CD4-positive, alpha-beta T cell treated with Interleukin-15 for 4 hours (primary cell): Measurements from ENCODE around the gene CDK16.
"Not testable (repeated sequence)": the region's sequence is repeated elsewhere in the genome, so short reads cannot be mapped to it uniquely, and the experiment has no call there.

Source experiments
- DNase-seq: peaks from one replicate; pipeline ENCODE4 v3.0.0-alpha.2; 2020; ENCODE audit warnings: low spot score

The CDK16 gene

GRCh38 chrX:47250017-47250347 lies 31.5 kb downstream of the CDK16 start:
- no peak for DNase-seq

DNA sequence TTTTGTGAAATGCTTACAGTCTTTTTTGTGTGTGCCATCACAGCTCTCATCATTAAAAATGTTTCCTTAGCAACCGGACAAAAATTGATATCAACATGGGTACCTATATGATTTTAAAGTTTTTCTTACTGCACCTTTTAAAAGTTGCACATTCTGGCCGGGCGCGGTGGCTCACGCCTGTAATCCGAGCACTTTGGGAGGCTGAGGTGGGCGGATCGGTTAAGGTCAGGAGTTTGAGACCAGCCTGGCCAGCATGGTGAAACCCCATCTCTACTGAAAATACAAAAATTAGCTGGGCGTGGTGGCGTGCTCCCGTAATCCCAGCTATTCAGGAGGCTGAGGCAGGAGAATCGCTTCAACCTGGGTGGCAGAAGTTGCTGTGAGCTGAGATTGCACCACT lies 39.1 kb downstream of the CDK16 start:
- DNase-seq = not testable (repeated sequence)

DNA sequence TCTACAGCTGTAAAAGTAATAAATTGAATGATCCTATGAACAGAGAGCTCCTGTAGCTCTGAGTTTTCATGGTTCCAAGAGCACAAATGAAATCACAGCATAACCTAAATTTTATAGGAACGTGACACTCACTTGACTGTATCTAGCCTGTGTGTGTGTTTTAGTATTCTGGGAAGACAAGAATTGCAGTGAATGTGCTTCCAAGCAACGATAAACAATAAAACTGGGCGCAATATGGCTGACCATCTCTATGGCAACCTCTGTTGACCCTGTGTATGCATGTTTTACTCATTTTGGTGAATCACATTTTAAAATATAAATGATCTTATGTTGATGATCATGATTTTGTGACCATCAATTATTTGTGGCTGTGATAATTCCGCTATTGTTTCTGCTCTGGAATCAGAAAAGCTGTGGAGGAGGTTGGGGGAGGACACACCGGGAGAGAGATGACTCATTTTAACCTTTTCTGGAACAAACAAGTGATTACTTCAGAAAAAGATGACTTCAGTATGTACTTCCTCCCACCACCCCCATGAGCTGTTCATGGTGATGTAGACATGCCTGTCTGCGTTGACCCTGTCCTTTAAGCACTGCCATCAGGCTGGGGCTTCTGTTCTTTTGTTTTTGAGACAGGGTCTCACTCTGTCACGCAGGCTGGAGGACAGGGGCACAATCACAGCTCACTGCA lies 46.1 kb downstream of the CDK16 start:
- no peak for DNase-seq

GRCh38 chrX:47266643-47267042 lies 48.2 kb downstream of the CDK16 start:
- DNase-seq = no peak

GRCh38 chrX:47272013-47272408 lies 53.5 kb downstream of the CDK16 start:
- no peak for DNase-seq

DNA sequence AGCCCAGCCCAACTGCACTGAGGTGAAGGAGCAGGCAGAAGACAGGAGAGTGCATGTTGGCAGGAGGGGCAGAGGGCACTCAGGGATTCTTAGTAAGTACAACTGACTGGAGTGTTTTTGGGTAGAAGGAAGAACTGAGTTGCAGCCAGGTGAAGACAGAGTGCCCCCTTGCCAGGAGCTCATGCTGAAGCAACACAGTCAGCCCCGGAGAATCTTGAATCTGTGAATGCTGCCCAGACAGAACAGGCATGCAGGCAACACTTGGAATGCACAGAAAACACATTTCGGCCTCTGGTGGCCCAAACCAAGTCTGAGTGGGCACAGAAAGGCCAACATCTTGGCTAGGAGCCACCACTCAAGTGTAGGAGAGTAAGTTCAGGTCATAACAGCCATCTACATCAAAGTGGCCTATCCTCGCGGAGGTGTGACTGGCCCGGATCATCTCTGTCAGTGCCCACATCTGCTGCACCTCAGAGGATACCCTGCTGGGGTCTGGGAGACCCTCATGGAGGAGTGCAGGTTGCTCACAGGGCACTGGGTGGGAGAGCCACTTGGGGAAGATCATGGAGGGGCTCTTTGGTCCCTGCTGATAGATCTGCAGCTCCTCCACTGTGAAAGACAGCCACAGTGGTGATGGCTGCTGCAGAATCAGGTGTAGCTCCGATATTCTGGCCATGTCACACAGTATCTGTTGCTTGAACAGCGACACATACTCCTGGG lies 54.7 kb downstream of the CDK16 start:
- no peak for DNase-seq

DNA sequence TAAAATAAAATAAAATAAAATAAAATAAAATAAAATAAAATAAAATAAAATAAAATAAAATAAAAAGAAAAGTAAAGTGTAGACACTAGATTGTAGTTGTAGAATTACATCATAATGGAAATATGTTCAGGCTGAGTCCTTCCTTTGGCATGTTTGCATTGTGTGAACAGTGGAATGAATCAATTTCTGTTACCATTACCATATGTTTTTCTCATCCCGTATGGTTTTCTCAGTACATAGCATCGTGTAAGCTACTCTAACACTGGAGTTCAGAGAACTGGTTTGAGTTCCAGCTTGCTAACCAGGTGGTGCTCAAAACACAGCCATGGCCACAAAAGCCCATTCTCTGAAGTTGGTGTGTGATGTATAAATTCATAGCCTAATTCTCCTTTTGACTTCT lies 60.2 kb downstream of the CDK16 start:
- DNase-seq = no peak
